IMR-90 (cell line): Measurements from ENCODE around the gene SHB. TPM values are rescaled to one million over a fixed set of nuclear protein-coding genes. Genes with fewer than 3 reads are reported as not detected.

Source experiments
- ATAC-seq: fragments of 200-7000 bp; cut with Tn5 transposase; 2 replicates; pipeline ENCODE4 v1.9.1; 2020; ENCODE audit warnings: low read depth, mild to moderate bottlenecking, moderate library complexity
- BruUV-seq: library from RNA; stranded (reverse); fragments of 400-500 nt; replicated peaks from 2 replicates; lab custom pipeline; 2021; lab: Mats Ljungman, UMichigan
- CTCF ChIA-PET: fragments of 300-600 bp; formaldehyde crosslinking; extraction: SDS; loops from one replicate; lab custom pipeline; 2021; ENCODE audit warnings: antibody characterized with exemption; lab: Yijun Ruan, JAX
- POLR2A ChIA-PET: fragments of 300-600 bp; sonication (Branson Sonifier 250); formaldehyde crosslinking; loops from one replicate; lab custom pipeline; 2022; ENCODE audit warnings: antibody characterized with exemption; ENCODE audit not compliant: unreplicated experiment; lab: Charles Lee
- DNase-seq: peaks from one replicate; pipeline ENCODE4 v3.0.0; 2013
- H2AFZ ChIP-seq: replicated peaks from 2 replicates; pipeline ENCODE3; 2013; ENCODE audit warnings: low read length, mild to moderate bottlenecking; ENCODE audit not compliant: poor library complexity
- H2AK5ac ChIP-seq: 2 replicates; pipeline ENCODE4 v1.6.1; 2013; ENCODE audit warnings: low read depth, low read length, inconsistent platforms
- H2AK9ac ChIP-seq: replicated peaks from 2 replicates; pipeline ENCODE3; 2013; ENCODE audit warnings: mild to moderate bottlenecking, low read depth, low read length, moderate library complexity; ENCODE audit not compliant: poor library complexity
- H2BK120ac ChIP-seq: 2 replicates; pipeline ENCODE4 v1.6.1; 2013; ENCODE audit warnings: low read depth, low read length, inconsistent platforms
- H2BK15ac ChIP-seq: 3 replicates; pipeline ENCODE4 v1.6.1; 2013; ENCODE audit warnings: low read depth, low read length, inconsistent platforms
- H2BK20ac ChIP-seq: 2 replicates; pipeline ENCODE4 v1.6.1; 2013; ENCODE audit warnings: low read depth, mild to moderate bottlenecking, inconsistent platforms, low read length, moderate library complexity
- H2BK5ac ChIP-seq: 2 replicates; pipeline ENCODE4 v1.6.1; 2013; ENCODE audit warnings: mild to moderate bottlenecking, low read depth, low read length, inconsistent platforms; ENCODE audit not compliant: poor library complexity, severe bottlenecking
- H3K14ac ChIP-seq: replicated peaks from 2 replicates; pipeline ENCODE4 v1.6.1; 2013; ENCODE audit warnings: low read depth, low read length, inconsistent platforms
- H3K18ac ChIP-seq: 2 replicates; pipeline ENCODE4 v1.6.1; 2013; ENCODE audit warnings: low read depth, low read length, control low read depth
- H3K23ac ChIP-seq: 2 replicates; pipeline ENCODE4 v1.6.1; 2013; ENCODE audit warnings: low read depth, low read length, inconsistent platforms
- H3K27ac ChIP-seq: 2 replicates; pipeline ENCODE4 v1.5.1; 2013; ENCODE audit warnings: mild to moderate bottlenecking, control low read depth, low read length; ENCODE audit not compliant: insufficient read depth
- H3K27me3 ChIP-seq: 2 replicates; pipeline ENCODE4 v1.6.1; 2013; ENCODE audit warnings: low read length; ENCODE audit not compliant: control insufficient read depth, insufficient read depth
- H3K36me3 ChIP-seq: 2 replicates; pipeline ENCODE4 v1.6.1; 2013; ENCODE audit warnings: low read length, mixed read lengths; ENCODE audit not compliant: control insufficient read depth, insufficient read depth
- H3K4ac ChIP-seq: 2 replicates; pipeline ENCODE4 v1.6.1; 2013; ENCODE audit warnings: low read depth, low read length, inconsistent platforms
- H3K4me1 ChIP-seq: 2 replicates; pipeline ENCODE4 v1.6.1; 2013; ENCODE audit warnings: low read length, mixed read lengths; ENCODE audit not compliant: control insufficient read depth, insufficient read depth
- H3K4me2 ChIP-seq: 2 replicates; pipeline ENCODE4 v1.6.1; 2013; ENCODE audit warnings: low read depth, mild to moderate bottlenecking, control low read depth, low read length, moderate library complexity
- H3K4me3 ChIP-seq: 2 replicates; pipeline ENCODE4 v1.5.1; 2013; ENCODE audit warnings: low read depth, mild to moderate bottlenecking, control low read depth, low read length, moderate library complexity; ENCODE audit not compliant: insufficient read depth
- H3K56ac ChIP-seq: 2 replicates; pipeline ENCODE4 v1.6.1; 2013; ENCODE audit warnings: low read length, inconsistent platforms; ENCODE audit not compliant: insufficient read depth; ENCODE audit errors: extremely low read depth
- H3K79me1 ChIP-seq, 2 experiments: 2 replicates each; pipeline ENCODE4 v1.6.1; 2013; ENCODE audit warnings: low read length in 2 of 2, inconsistent platforms in 1 of 2, low read depth in 1 of 2
- H3K9ac ChIP-seq: 2 replicates; pipeline ENCODE4 v1.6.1; 2013; ENCODE audit warnings: low read depth, low read length, control low read depth
- H3K9me1 ChIP-seq: 2 replicates; pipeline ENCODE4 v1.6.1; 2013; ENCODE audit warnings: low read length, inconsistent platforms; ENCODE audit not compliant: insufficient read depth
- H3K9me3 ChIP-seq: 2 replicates; pipeline ENCODE4 v1.6.1; 2013; ENCODE audit warnings: low read length; ENCODE audit not compliant: control insufficient read depth, insufficient read depth
- H4K20me1 ChIP-seq: 2 replicates; pipeline ENCODE4 v1.6.1; 2013; ENCODE audit warnings: low read length, inconsistent platforms; ENCODE audit not compliant: insufficient read depth
- H4K5ac ChIP-seq: 2 replicates; pipeline ENCODE4 v1.6.1; 2013; ENCODE audit warnings: mild to moderate bottlenecking, low read depth, low read length, control low read depth
- H4K8ac ChIP-seq, 2 experiments: 2 replicates each; pipeline ENCODE4 v1.6.1; 2013; ENCODE audit warnings: low read depth in 2 of 2, low read length in 2 of 2, control low read depth in 1 of 2, inconsistent platforms in 1 of 2
- H4K91ac ChIP-seq: 2 replicates; pipeline ENCODE4 v1.6.1; 2013; ENCODE audit warnings: low read depth, low read length, inconsistent platforms; ENCODE audit not compliant: insufficient read depth
- BHLHE40 ChIP-seq: fragments of 150-350 bp; IDR thresholded peaks from 2 replicates; pipeline ENCODE4 v1.6.1; 2016; ENCODE audit warnings: mild to moderate bottlenecking, low read depth, low read length
- CEBPB ChIP-seq: IDR thresholded peaks from 2 replicates; pipeline ENCODE4 v1.6.1; 2012; ENCODE audit warnings: low read depth, low read length, improper control_type of control experiment
- FOS ChIP-seq: fragments of 150-350 bp; IDR thresholded peaks from 2 replicates; pipeline ENCODE4 v1.6.1; 2016; ENCODE audit warnings: low read depth, low read length
- MAFK ChIP-seq: IDR thresholded peaks from 2 replicates; pipeline ENCODE4 v1.6.1; 2012; ENCODE audit warnings: low read depth, low read length, improper control_type of control experiment
- MAZ ChIP-seq: IDR thresholded peaks from 2 replicates; pipeline ENCODE4 v1.6.1; 2012; ENCODE audit warnings: low read depth, mild to moderate bottlenecking, low read length, improper control_type of control experiment, moderate library complexity, borderline replicate concordance
- RAD21 ChIP-seq: IDR thresholded peaks from 2 replicates; pipeline ENCODE4 v1.6.1; 2012; ENCODE audit warnings: low read length, improper control_type of control experiment
- RCOR1 ChIP-seq: IDR thresholded peaks from 2 replicates; pipeline ENCODE4 v1.6.1; 2012; ENCODE audit warnings: mild to moderate bottlenecking, low read length, improper control_type of control experiment; ENCODE audit not compliant: insufficient replicate concordance
- RFX5 ChIP-seq: IDR thresholded peaks from 2 replicates; pipeline ENCODE4 v1.8.0; 2012; ENCODE audit warnings: low read depth, mild to moderate bottlenecking, low read length, moderate library complexity
- WGBS, 2 experiments: methylation state at CpG; one replicate each; pipeline versions ENCODE4 v1.1.5 to v1.1.7; 2013; ENCODE audit warnings: missing lambda C conversion rate in 2 of 2; ENCODE audit not compliant: insufficient read length in 1 of 2; ENCODE audit errors: extremely low coverage in 2 of 2; 5-methylcytosine and 5-hydroxymethylcytosine counted together
- dilution Hi-C: fragments of 300-500 bp; cut with HindIII; formaldehyde crosslinking; loops from one replicate; pipeline ENCODE4 v1.14.3; 2018; ENCODE audit warnings: low sequenced_read_pairs; ENCODE audit not compliant: unreplicated experiment
- in situ Hi-C: fragments of 300-500 bp; cut with MboI; formaldehyde crosslinking; loops from 3 replicates; pipeline ENCODE4 v1.14.3; 2019; ENCODE audit warnings: low sequenced_read_pairs, inconsistent platforms, mixed read lengths
- intact Hi-C: fragments of 100-400 bp; cut with micrococcal nuclease; formaldehyde crosslinking; loops from 2 replicates; pipeline ENCODE4 v1.10.0; 2022
- polyA plus RNA-seq, 3 experiments: library from polyadenylated mRNA; depleted of rRNA; stranded (reverse); fragments of >200 nt; gene quantifications; 2 replicates each; pipeline ENCODE4 v1.2.3, GENCODE V29; 2012; ENCODE audit warnings: low replicate concordance in 1 of 3
- total RNA-seq: library from RNA; depleted of rRNA; stranded (reverse); fragments of >200 nt; gene quantifications from 2 replicates; pipeline ENCODE4 v1.2.3, GENCODE V29; 2012

Gene SHB
- total and polyA plus RNA-seq, 2 of the 4 experiments (the other 2 are of a cell fraction) = 6.1 to 20.4 TPM

DNA sequence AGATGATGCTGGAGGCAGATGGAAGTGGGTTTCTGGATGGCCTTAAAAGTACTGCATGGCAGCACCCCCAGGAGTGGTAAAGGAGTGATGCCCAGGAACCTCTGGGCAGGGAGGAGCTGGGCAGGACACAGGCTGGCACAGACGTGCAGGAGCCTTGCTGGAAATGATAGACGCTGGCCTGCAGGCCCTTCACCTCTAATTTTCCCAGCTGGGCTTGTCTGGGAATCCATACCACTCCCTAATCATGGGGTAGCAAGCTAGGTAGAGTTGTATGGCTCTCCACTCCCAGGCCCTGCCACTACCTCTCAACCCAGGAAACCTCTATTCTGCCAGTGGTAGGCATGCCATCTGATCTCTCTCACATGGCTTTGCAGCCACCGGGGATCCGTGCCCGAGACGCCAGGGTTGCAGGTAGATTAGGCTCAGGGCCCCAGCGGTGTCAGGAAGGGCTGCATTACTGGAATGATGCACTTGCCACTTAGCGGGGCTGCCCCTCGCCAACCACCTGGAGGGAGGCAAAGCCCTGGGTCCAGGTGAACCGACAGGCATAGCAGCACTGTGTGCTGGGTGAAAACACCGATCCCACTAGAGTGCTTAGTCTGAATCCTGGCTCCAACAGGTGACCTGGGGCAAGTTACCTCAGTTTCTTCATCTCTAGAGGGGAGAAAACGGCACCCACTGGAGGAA, 85.5 kb downstream of the SHB start:
- Histone ChIP-seq H4K20me1 (peaks cover 52% of the 10 kb centered on the region), H2BK120ac (no peak overlapping the region), H2AK5ac (peak overlapping the region; percentile 73; the same call in 1 of the 2 replicates), H3K9me3 (no peaks in the 10 kb centered on the region), H3K4me1 (peaks cover 23% of the 10 kb centered on the region), H3K9ac (no peak overlapping the region), H4K8ac (no peak overlapping the region), H3K4me2 (no peak overlapping the region), H3K9me1 (peaks cover 49% of the 10 kb centered on the region), H2BK15ac (no peak overlapping the region), H2AK9ac (no peak overlapping the region), H4K91ac (no peak overlapping the region), H2BK5ac (no peak overlapping the region), H3K14ac (no peak overlapping the region), H3K23ac (no peak overlapping the region), H3K27ac (no peak overlapping the region), H3K18ac (no peak overlapping the region), H3K56ac (no peak overlapping the region), H3K36me3 (peaks cover 11% of the 10 kb centered on the region; the same call in 1 of the 2 replicates), H2AFZ (no peak overlapping the region), H3K4ac (no peak overlapping the region), H3K27me3 (no peaks in the 10 kb centered on the region), H3K79me1 (peaks cover 40 to 96% of the 10 kb centered on the region in 2 experiments; a peak in 3 of 4 replicates), H2BK20ac (no peak overlapping the region), H3K4me3 (no peak overlapping the region), H4K5ac (no peak overlapping the region)
- DNase-seq (no peak), ATAC-seq (no peak)
- BruUV-seq = no TSS peak
- POLR2A ChIA-PET = no interaction called here
- dilution Hi-C loops (no loop called here), in situ Hi-C loops (no loop called here), intact Hi-C loops (no loop called here)
- 86% methylated on average over 8 of the region's 12 CpGs; no CpG with 5 or more reads in 1 of the 2 experiments for WGBS, 2 experiments
- TF ChIP-seq CEBPB (no peak), RAD21 (no peak), MAZ (no peak), RCOR1 (no peak), FOS (no peak), BHLHE40 (no peak), RFX5 (no peak), MAFK (no peak)
- CTCF ChIA-PET = no interaction called here
